ENCODE measurements around the gene NPFFR2.

The NPFFR2 gene

DNA sequence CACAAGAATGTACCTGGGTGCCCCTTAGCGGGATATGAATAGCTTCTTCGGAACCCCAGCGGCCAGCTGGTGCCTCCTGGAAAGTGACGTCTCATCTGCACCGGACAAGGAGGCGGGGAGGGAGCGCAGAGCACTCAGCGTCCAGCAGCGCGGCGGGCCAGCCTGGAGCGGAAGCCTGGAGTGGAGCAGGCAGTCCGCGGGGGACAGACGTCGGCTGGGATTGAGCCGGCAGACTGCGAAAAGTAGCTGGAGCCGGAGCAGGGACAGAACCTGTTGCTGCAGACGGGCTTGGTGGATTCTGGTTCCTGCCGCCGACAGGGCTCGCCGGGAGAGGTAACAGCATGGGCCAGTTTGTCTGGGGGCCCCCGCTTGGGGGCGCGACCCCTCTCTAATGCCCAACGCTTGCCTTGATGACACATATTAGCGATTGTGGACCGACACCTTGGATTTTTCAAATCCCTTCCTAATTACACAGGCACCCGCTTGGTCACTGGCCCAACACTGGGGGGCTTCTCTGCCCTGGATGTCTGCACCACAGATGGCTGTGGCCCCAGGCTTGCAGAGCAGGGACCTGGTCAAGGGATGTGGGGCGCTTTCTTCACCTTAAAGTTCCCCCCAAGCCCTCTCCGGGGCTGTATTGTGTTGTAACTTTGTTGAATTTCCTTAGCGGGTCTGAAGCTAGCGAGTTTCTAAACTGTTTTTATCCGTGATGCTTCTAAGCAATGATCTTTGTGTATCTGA, at the start of gene NPFFR2:
Gene NPFFR2, plus strand, starts transcription at position 133 of the 741 bp plus-strand sequence. CDS start 96,592 bp downstream, outside the sequence.
- DNase-seq (ENCODE audit: low spot score in 2 of 2) (no peak), ATAC-seq (ENCODE audit: low read depth) (no peak)
- no peaks in the 10 kb centered on the region for H3K4me1 Mint-ChIP-seq
- H3K27me3 Mint-ChIP-seq: peaks cover 2% of the 10 kb centered on the region
- H3K36me3 Mint-ChIP-seq: no peaks in the 10 kb centered on the region
- no peak within 1 kb of the TSS for H3K4me3 Mint-ChIP-seq
- H3K27ac Mint-ChIP-seq: no peak within 1 kb of the TSS
- no peaks in the 10 kb centered on the region for H3K9me3 Mint-ChIP-seq

DNA sequence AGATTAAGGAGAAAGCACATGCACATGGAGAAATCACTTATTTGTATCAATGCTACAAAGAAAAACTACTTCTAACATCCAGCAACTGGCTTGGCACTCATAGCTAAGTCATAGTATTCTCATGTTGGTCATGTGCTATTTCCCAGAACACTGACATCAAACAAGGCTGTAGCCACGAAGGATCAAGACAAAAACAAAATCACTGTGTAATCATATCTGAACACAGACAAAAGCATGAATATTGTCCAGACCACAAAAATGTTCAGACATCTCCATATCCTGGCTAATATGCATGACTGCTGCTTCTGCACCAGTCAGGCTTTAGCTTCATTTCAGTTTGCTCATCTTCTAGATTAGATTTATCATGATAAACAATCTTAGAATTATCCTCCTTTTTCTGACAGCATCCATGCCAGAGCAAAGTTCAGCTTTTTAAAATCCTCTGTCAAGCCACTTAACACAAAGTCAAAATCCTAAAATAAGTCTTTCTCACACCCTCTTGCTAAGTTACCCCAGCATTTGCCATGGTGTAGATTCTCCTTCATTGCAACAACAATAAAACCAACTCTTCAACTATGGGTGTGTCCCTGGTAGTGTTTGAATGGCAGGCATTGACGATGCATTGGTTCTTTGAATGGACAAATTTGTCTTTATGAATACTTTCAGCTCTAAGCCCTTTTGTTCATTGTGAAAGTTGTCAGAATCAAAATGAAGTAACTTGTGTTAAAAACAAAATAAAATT, 39.1 kb upstream of the NPFFR2 start:
- no peak for DNase-seq (ENCODE audit: low spot score in 2 of 2)
- H3K4me3 Mint-ChIP-seq: no peak overlapping the region
- no peaks in the 10 kb centered on the region for H3K27me3 Mint-ChIP-seq
- ATAC-seq (ENCODE audit: low read depth): no peak
- H3K27ac Mint-ChIP-seq: no peak overlapping the region
- H3K36me3 Mint-ChIP-seq: no peaks in the 10 kb centered on the region
- H3K4me1 Mint-ChIP-seq: no peaks in the 10 kb centered on the region
- peaks cover 3% of the 10 kb centered on the region for H3K9me3 Mint-ChIP-seq

- Mint-ChIP-seq H3K4me3 (no peak overlapping the region), H3K36me3 (no peaks in the 10 kb centered on the region), H3K9me3 (peaks cover 7% of the 10 kb centered on the region), H3K27ac (no peak overlapping the region), H3K27me3 (no peaks in the 10 kb centered on the region), H3K4me1 (no peaks in the 10 kb centered on the region)
- no peak for DNase-seq (ENCODE audit: low spot score in 2 of 2)
- no peak for ATAC-seq (ENCODE audit: low read depth)
These were observed 37.2 kb upstream of the NPFFR2 start for GRCh38 chr4:71994559-71994958.

GRCh38 chr4:71995297-71995696, 36.5 kb upstream of the NPFFR2 start:
- no peak overlapping the region for H3K27ac Mint-ChIP-seq
- H3K36me3 Mint-ChIP-seq: no peaks in the 10 kb centered on the region
- ATAC-seq (ENCODE audit: low read depth) (no peak), DNase-seq (ENCODE audit: low spot score in 2 of 2) (no peak)
- no peak overlapping the region for H3K4me3 Mint-ChIP-seq
- H3K27me3 Mint-ChIP-seq: no peaks in the 10 kb centered on the region
- no peaks in the 10 kb centered on the region for H3K4me1 Mint-ChIP-seq
- H3K9me3 Mint-ChIP-seq: peaks cover 7% of the 10 kb centered on the region

DNA sequence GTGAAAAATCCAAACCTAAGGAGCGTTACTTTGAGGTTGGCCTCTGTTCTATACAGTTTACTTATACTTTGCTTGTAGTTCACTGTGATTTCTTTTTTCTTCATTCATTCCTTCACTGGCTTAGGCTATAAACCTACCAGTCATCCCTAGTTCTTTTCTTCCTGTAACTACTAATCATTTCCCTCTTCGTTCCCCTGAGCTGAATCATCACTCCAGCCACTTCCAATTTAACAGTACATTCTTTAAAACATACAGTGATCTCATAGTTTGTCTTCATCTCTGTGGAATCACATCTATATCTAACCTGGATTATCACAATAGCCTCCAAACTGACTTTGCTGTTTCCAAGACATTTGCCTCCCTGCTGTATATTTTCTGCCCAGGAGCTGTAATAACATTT, 25.2 kb upstream of the NPFFR2 start:
- H3K27me3 Mint-ChIP-seq: no peaks in the 10 kb centered on the region
- H3K27ac Mint-ChIP-seq: no peak overlapping the region
- DNase-seq (ENCODE audit: low spot score in 2 of 2) (no peak), ATAC-seq (ENCODE audit: low read depth) (no peak)
- no peaks in the 10 kb centered on the region for H3K4me1 Mint-ChIP-seq
- H3K36me3 Mint-ChIP-seq: no peaks in the 10 kb centered on the region
- H3K4me3 Mint-ChIP-seq: no peak overlapping the region
- H3K9me3 Mint-ChIP-seq: peaks cover 3% of the 10 kb centered on the region

GRCh38 chr4:72011906-72012305, 19.9 kb upstream of the NPFFR2 start:
- H3K27me3 Mint-ChIP-seq: no peaks in the 10 kb centered on the region
- peaks cover 1% of the 10 kb centered on the region for H3K9me3 Mint-ChIP-seq
- ATAC-seq (ENCODE audit: low read depth) (no peak), DNase-seq (ENCODE audit: low spot score in 2 of 2) (no peak)
- H3K36me3 Mint-ChIP-seq: no peaks in the 10 kb centered on the region
- H3K27ac Mint-ChIP-seq: no peak overlapping the region
- no peaks in the 10 kb centered on the region for H3K4me1 Mint-ChIP-seq
- no peak overlapping the region for H3K4me3 Mint-ChIP-seq

DNA sequence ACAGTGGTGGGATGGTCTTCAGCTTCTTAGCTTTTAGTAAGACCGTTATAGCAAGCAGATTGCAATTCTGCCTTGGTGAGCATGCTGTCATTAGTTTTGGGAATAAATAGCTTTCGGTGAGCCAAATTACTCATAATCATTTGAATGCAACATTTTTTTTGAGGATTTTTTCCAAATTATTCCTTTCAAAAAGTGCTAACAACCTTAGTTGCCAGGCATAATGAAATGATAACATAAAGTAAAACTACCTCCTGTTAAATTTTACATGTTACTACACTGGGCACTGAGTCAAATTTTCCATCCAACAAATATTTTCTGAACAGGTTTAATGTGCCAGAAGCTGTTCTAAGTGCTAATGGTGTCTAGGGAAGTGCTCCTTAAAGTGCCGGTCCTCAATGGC, 15.8 kb upstream of the NPFFR2 start:
- Mint-ChIP-seq H3K36me3 (no peaks in the 10 kb centered on the region), H3K9me3 (no peaks in the 10 kb centered on the region), H3K27me3 (no peaks in the 10 kb centered on the region), H3K4me1 (no peaks in the 10 kb centered on the region), H3K27ac (no peak overlapping the region), H3K4me3 (no peak overlapping the region)
- DNase-seq (ENCODE audit: low spot score in 2 of 2): no peak
- no peak for ATAC-seq (ENCODE audit: low read depth)

- no peak overlapping the region for H3K4me3 Mint-ChIP-seq
- peaks cover 4% of the 10 kb centered on the region for H3K4me1 Mint-ChIP-seq
- H3K27ac Mint-ChIP-seq: no peak overlapping the region
- no peak for ATAC-seq (ENCODE audit: low read depth)
- DNase-seq (ENCODE audit: low spot score in 2 of 2): no peak
- H3K27me3 Mint-ChIP-seq: no peaks in the 10 kb centered on the region
- peaks cover 3% of the 10 kb centered on the region for H3K9me3 Mint-ChIP-seq
- no peaks in the 10 kb centered on the region for H3K36me3 Mint-ChIP-seq
These were observed 12.1 kb upstream of the NPFFR2 start for GRCh38 chr4:72019688-72020087.

DNA sequence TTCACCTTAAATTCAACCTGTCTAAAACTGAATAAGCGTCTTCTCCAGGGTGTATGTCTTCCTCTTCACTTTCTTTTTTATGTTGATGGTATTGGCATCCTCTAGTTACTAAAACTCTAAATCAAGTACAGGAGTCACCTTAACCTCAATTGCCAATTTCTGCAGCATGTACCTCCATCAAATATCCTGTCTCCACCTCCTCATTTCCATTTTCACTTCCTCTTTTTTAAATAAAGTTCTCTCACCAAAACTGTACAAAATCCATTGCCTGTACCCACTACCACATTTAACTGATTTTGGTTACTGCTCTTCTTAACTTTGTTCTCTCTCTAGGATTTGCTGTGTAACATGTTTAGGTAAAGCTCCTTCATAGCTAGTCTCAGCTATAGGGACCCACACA, 9.2 kb upstream of the NPFFR2 start:
- Mint-ChIP-seq H3K36me3 (no peaks in the 10 kb centered on the region), H3K9me3 (peaks cover 4% of the 10 kb centered on the region), H3K4me3 (no peak overlapping the region), H3K4me1 (peaks cover 4% of the 10 kb centered on the region), H3K27ac (no peak overlapping the region), H3K27me3 (no peaks in the 10 kb centered on the region)
- DNase-seq (ENCODE audit: low spot score in 2 of 2) (no peak), ATAC-seq (ENCODE audit: low read depth) (no peak)

- Mint-ChIP-seq H3K27me3 (no peaks in the 10 kb centered on the region), H3K27ac (no peak overlapping the region), H3K4me3 (no peak overlapping the region), H3K9me3 (no peaks in the 10 kb centered on the region), H3K36me3 (no peaks in the 10 kb centered on the region), H3K4me1 (no peaks in the 10 kb centered on the region)
- no peak for DNase-seq (ENCODE audit: low spot score in 2 of 2)
- ATAC-seq (ENCODE audit: low read depth): no peak
These were observed 23.8 kb downstream of the NPFFR2 start for GRCh38 chr4:72055566-72055965.

DNA sequence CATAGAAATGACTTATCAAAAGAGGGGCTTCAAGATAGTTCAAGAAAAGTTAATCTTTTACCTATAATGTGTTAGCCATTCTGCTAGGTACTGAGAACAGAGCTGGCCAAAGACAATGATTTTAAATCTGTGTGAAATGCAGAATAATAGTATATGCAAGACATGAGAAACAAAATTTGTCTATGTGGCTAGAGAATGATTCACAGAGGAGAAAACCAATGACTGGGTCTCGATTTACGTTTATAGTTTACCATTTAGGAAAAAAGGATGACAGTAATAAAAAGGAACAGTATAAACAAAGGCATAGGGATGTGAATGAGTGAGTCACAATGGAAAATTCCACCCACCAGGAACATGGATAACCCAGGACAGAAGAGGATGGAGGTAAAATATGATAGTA, 31.9 kb downstream of the NPFFR2 start:
- Mint-ChIP-seq H3K36me3 (no peaks in the 10 kb centered on the region), H3K4me1 (no peaks in the 10 kb centered on the region), H3K27me3 (no peaks in the 10 kb centered on the region), H3K27ac (no peak overlapping the region), H3K4me3 (no peak overlapping the region), H3K9me3 (peaks cover 3% of the 10 kb centered on the region)
- ATAC-seq (ENCODE audit: low read depth): no peak
- no peak for DNase-seq (ENCODE audit: low spot score in 2 of 2)

DNA sequence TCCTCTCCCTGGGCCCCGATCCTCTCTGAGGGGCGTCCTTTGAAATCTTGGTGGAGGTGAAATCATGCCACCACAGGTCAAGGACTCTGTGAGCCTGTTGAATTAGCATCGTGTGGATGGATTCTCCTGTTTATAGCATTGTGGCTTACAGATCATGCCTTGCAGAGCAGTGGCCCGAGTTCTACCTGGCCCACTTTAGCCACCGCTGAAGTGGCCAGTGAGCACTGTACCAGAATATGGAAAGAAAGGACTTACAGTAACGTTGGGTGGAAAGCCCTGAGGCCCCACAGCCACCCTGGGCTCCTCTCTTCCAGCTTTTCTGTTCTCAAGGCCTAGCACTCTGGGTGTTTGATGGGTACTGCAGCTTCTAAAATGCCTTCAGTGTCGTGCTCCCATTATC, 35.3 kb downstream of the NPFFR2 start:
- Mint-ChIP-seq H3K9me3 (peaks cover 3% of the 10 kb centered on the region), H3K4me1 (no peaks in the 10 kb centered on the region), H3K36me3 (no peaks in the 10 kb centered on the region), H3K27ac (no peak overlapping the region), H3K4me3 (no peak overlapping the region), H3K27me3 (no peaks in the 10 kb centered on the region)
- DNase-seq (ENCODE audit: low spot score in 2 of 2) (no peak), ATAC-seq (ENCODE audit: low read depth) (no peak)

GRCh38 chr4:72073816-72074215, 42.0 kb downstream of the NPFFR2 start:
- no peaks in the 10 kb centered on the region for H3K4me1 Mint-ChIP-seq
- no peak for DNase-seq (ENCODE audit: low spot score in 2 of 2)
- peaks cover 4% of the 10 kb centered on the region for H3K9me3 Mint-ChIP-seq
- no peaks in the 10 kb centered on the region for H3K27me3 Mint-ChIP-seq
- H3K27ac Mint-ChIP-seq: no peak overlapping the region
- no peak for ATAC-seq (ENCODE audit: low read depth)
- no peak overlapping the region for H3K4me3 Mint-ChIP-seq
- no peaks in the 10 kb centered on the region for H3K36me3 Mint-ChIP-seq

DNA sequence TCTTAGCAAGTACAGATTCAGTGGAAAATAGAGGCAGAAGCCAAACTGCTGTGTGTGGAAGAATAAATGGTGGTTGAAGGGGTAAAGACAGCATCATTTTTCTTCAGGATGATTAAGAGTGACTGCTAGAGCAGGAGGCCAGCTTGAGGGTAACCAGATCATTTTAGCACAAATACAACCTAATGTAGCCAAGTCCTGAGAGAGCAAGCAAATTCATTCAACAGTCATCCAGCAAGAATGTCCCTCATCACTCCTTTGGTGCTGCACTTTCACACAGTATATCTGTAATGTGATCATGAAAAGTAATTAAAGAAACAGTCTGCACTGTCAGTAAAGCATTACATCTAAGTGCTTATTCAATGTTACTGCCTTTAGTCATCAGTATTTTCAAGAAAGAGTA, 44.8 kb downstream of the NPFFR2 start:
- ATAC-seq (ENCODE audit: low read depth) (no peak), DNase-seq (ENCODE audit: low spot score in 2 of 2) (no peak)
- H3K4me1 Mint-ChIP-seq: no peaks in the 10 kb centered on the region
- no peaks in the 10 kb centered on the region for H3K27me3 Mint-ChIP-seq
- H3K36me3 Mint-ChIP-seq: no peaks in the 10 kb centered on the region
- no peak overlapping the region for H3K4me3 Mint-ChIP-seq
- H3K9me3 Mint-ChIP-seq: peaks cover 4% of the 10 kb centered on the region
- no peak overlapping the region for H3K27ac Mint-ChIP-seq

- Mint-ChIP-seq H3K27me3 (no peaks in the 10 kb centered on the region), H3K36me3 (no peaks in the 10 kb centered on the region), H3K4me3 (no peak overlapping the region), H3K27ac (no peak overlapping the region), H3K9me3 (peaks cover 1% of the 10 kb centered on the region), H3K4me1 (no peaks in the 10 kb centered on the region)
- no peak for DNase-seq (ENCODE audit: low spot score in 2 of 2)
- no peak for ATAC-seq (ENCODE audit: low read depth)
These were observed 45.5 kb downstream of the NPFFR2 start for GRCh38 chr4:72077346-72077745.
